AG09319 (cell line): ENCODE measurements around the gene RBBP6.

Source experiments
- DNase-seq: peaks from one replicate; pipeline ENCODE4 v3.0.0-alpha.2; 2010; ENCODE audit warnings: low read depth; ENCODE audit errors: extremely low read depth
- CTCF ChIP-seq: IDR thresholded peaks from 2 replicates; pipeline ENCODE4 v1.5.1; 2011; ENCODE audit warnings: low read depth, mild to moderate bottlenecking, inconsistent platforms, low read length, moderate library complexity

The RBBP6 gene

GRCh38 chr16:24524855-24525677 lies 14.3 kb upstream of the RBBP6 start:
- no peak for DNase-seq
- TF ChIP-seq CTCF: no peak

- DNase-seq: peak; percentile 20
- TF ChIP-seq CTCF: no peak
Measured at GRCh38 chr16:24525970-24526559, 13.3 kb upstream of the RBBP6 start.

- no peak for DNase-seq
- no peak for TF ChIP-seq CTCF
Measured at GRCh38 chr16:24526701-24527495, 12.5 kb upstream of the RBBP6 start.

- no peak for DNase-seq
- TF ChIP-seq CTCF: no peak
Measured at GRCh38 chr16:24531166-24531565, 8.2 kb upstream of the RBBP6 start.

- DNase-seq: no peak
- no peak for TF ChIP-seq CTCF
Measured at GRCh38 chr16:24534620-24535019, 4.7 kb upstream of the RBBP6 start.

GRCh38 chr16:24535827-24536226 lies 3.5 kb upstream of the RBBP6 start:
- DNase-seq: no peak
- no peak for TF ChIP-seq CTCF

GRCh38 chr16:24536671-24537070 lies 2.7 kb upstream of the RBBP6 start:
- no peak for TF ChIP-seq CTCF
- no peak for DNase-seq
